Progenitor cell of endocrine pancreas (in vitro differentiated cells): ENCODE measurements around the gene ZNF431. TPM values are rescaled to one million over a fixed set of nuclear protein-coding genes. Genes with fewer than 3 reads are reported as not detected.

Experiments used
- DNase-seq: peaks from one replicate; pipeline ENCODE4 v3.0.0; 2021; ENCODE audit warnings: low spot score; ENCODE audit not compliant: unreplicated experiment
- H3K27ac Mint-ChIP-seq: 2 replicates; pipeline ENCODE4 v1.8.0; 2021; ENCODE audit warnings: mild to moderate bottlenecking, moderate library complexity, mixed read lengths
- H3K27me3 Mint-ChIP-seq: 2 replicates; pipeline ENCODE4 v1.8.0; 2021; ENCODE audit warnings: mixed read lengths
- H3K36me3 Mint-ChIP-seq: 2 replicates; pipeline ENCODE4 v1.8.0; 2022; ENCODE audit warnings: mixed read lengths; ENCODE audit not compliant: insufficient read depth
- H3K4me1 Mint-ChIP-seq: 2 replicates; pipeline ENCODE4 v1.8.0; 2021; ENCODE audit warnings: low read depth, mixed read lengths
- H3K4me3 Mint-ChIP-seq: 2 replicates; pipeline ENCODE4 v1.8.0; 2021; ENCODE audit warnings: low read depth, mild to moderate bottlenecking, moderate library complexity, mixed read lengths
- H3K9me3 Mint-ChIP-seq: 2 replicates; pipeline ENCODE4 v1.8.0; 2021; ENCODE audit warnings: low read depth, mixed read lengths
- CTCF ChIP-seq: fragments of 200-600 bp; sonication (generic); IDR thresholded peaks from one replicate; pipeline ENCODE4 v1.5.0; 2021; ENCODE audit warnings: antibody characterized with exemption, mild to moderate bottlenecking; ENCODE audit not compliant: unreplicated experiment
- total RNA-seq: library from RNA; stranded (reverse); gene quantifications from 2 replicates; pipeline ENCODE4 v1.2.1, GENCODE V29; 2021

The ZNF431 gene
- total RNA-seq, 1 donor from 2014 or later, result 60.0 TPM

GRCh38 chr19:21101521-21102242 is 40.2 kb upstream of the ZNF431 start:
- peak overlapping the region; percentile 80 for H3K27ac Mint-ChIP-seq
- no peaks in the 10 kb centered on the region for H3K9me3 Mint-ChIP-seq
- no peaks in the 10 kb centered on the region for H3K27me3 Mint-ChIP-seq
- peaks cover 21% of the 10 kb centered on the region for H3K36me3 Mint-ChIP-seq
- peaks cover 4% of the 10 kb centered on the region for H3K4me1 Mint-ChIP-seq
- H3K4me3 Mint-ChIP-seq, result no peak overlapping the region
- no peak for DNase-seq
- no peak for TF ChIP-seq CTCF

- H3K4me3 Mint-ChIP-seq, result no peak overlapping the region
- DNase-seq, result no peak
- no peak overlapping the region for H3K27ac Mint-ChIP-seq
- TF ChIP-seq CTCF, result no peak
- peaks cover 43% of the 10 kb centered on the region for H3K36me3 Mint-ChIP-seq
- no peaks in the 10 kb centered on the region for H3K27me3 Mint-ChIP-seq
- H3K9me3 Mint-ChIP-seq, result peaks cover 10% of the 10 kb centered on the region
- H3K4me1 Mint-ChIP-seq, result peaks cover 12% of the 10 kb centered on the region
These were observed 32.7 kb upstream of the ZNF431 start for GRCh38 chr19:21109116-21109515.

- TF ChIP-seq CTCF, result no peak
- Mint-ChIP-seq H3K4me3 (no peak overlapping the region), H3K27me3 (no peaks in the 10 kb centered on the region), H3K9me3 (peaks cover 18% of the 10 kb centered on the region), H3K4me1 (peaks cover 12% of the 10 kb centered on the region), H3K27ac (no peak overlapping the region), H3K36me3 (peaks cover 48% of the 10 kb centered on the region)
- no peak for DNase-seq
These were observed 31.7 kb upstream of the ZNF431 start for GRCh38 chr19:21110183-21110582.

- no peak for TF ChIP-seq CTCF
- H3K4me3 Mint-ChIP-seq, result no peak overlapping the region
- H3K27ac Mint-ChIP-seq, result no peak overlapping the region
- no peaks in the 10 kb centered on the region for H3K27me3 Mint-ChIP-seq
- H3K36me3 Mint-ChIP-seq, result peaks cover 63% of the 10 kb centered on the region
- H3K4me1 Mint-ChIP-seq, result peaks cover 13% of the 10 kb centered on the region
- DNase-seq, result no peak
- peaks cover 16% of the 10 kb centered on the region for H3K9me3 Mint-ChIP-seq
These were observed 26.4 kb upstream of the ZNF431 start for GRCh38 chr19:21115430-21115829.

GRCh38 chr19:21117041-21117907 is 24.6 kb upstream of the ZNF431 start:
- Mint-ChIP-seq H3K36me3 (peaks cover 59% of the 10 kb centered on the region), H3K4me1 (peaks cover 2% of the 10 kb centered on the region), H3K27ac (no peak overlapping the region)

More at GRCh38 chr19:21117041-21117907, 24.6 kb upstream of the ZNF431 start:
- Mint-ChIP-seq H3K27me3 (no peaks in the 10 kb centered on the region), H3K9me3 (peaks cover 16% of the 10 kb centered on the region), H3K4me3 (no peak overlapping the region)
- DNase-seq, result no peak
- no peak for TF ChIP-seq CTCF
